ENCODE measurements around the gene IL23A.

Gene IL23A

GRCh38 chr12:56307221-56307965, 31.3 kb upstream of the IL23A start:
- DNase-seq: no peak
- no peak overlapping the region for H3K4me3 ChIP-seq (ENCODE audit: low read depth, low read length)
- no peaks in the 10 kb centered on the region for H3K27me3 ChIP-seq (ENCODE audit: insufficient read depth, low read depth, severe bottlenecking)
- peaks cover 56% of the 10 kb centered on the region for H3K36me3 ChIP-seq
- H3K9me3 ChIP-seq (ENCODE audit: severe bottlenecking): no peaks in the 10 kb centered on the region
- TF ChIP-seq, protein P1, sequence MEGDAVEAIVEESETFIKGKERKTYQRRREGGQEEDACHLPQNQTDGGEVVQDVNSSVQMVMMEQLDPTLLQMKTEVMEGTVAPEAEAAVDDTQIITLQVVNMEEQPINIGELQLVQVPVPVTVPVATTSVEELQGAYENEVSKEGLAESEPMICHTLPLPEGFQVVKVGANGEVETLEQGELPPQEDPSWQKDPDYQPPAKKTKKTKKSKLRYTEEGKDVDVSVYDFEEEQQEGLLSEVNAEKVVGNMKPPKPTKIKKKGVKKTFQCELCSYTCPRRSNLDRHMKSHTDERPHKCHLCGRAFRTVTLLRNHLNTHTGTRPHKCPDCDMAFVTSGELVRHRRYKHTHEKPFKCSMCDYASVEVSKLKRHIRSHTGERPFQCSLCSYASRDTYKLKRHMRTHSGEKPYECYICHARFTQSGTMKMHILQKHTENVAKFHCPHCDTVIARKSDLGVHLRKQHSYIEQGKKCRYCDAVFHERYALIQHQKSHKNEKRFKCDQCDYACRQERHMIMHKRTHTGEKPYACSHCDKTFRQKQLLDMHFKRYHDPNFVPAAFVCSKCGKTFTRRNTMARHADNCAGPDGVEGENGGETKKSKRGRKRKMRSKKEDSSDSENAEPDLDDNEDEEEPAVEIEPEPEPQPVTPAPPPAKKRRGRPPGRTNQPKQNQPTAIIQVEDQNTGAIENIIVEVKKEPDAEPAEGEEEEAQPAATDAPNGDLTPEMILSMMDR (IDR thresholded peaks at IDR 0.05; ENCODE audit: low read depth, low read length): no peak
- no peak overlapping the region for H3K27ac ChIP-seq

GRCh38 chr12:56308714-56309113, 30.0 kb upstream of the IL23A start:
- H3K27ac ChIP-seq: no peak overlapping the region
- H3K9me3 ChIP-seq (ENCODE audit: severe bottlenecking): no peaks in the 10 kb centered on the region
- TF ChIP-seq, protein P1 (IDR thresholded peaks at IDR 0.05; ENCODE audit: low read depth, low read length): no peak
- no peak for DNase-seq
- no peaks in the 10 kb centered on the region for H3K27me3 ChIP-seq (ENCODE audit: insufficient read depth, low read depth, severe bottlenecking)
- no peak overlapping the region for H3K4me3 ChIP-seq (ENCODE audit: low read depth, low read length)
- H3K36me3 ChIP-seq: peaks cover 65% of the 10 kb centered on the region

GRCh38 chr12:56311003-56311402, 27.7 kb upstream of the IL23A start:
- no peak overlapping the region for H3K4me3 ChIP-seq (ENCODE audit: low read depth, low read length)
- H3K27me3 ChIP-seq (ENCODE audit: insufficient read depth, low read depth, severe bottlenecking): no peaks in the 10 kb centered on the region
- TF ChIP-seq, protein P1 (IDR thresholded peaks at IDR 0.05; ENCODE audit: low read depth, low read length): no peak
- no peak overlapping the region for H3K27ac ChIP-seq
- H3K36me3 ChIP-seq: peaks cover 62% of the 10 kb centered on the region
- no peaks in the 10 kb centered on the region for H3K9me3 ChIP-seq (ENCODE audit: severe bottlenecking)
- DNase-seq: no peak

- Histone ChIP-seq H3K27ac (peak overlapping the region; percentile 79), H3K4me3 (ENCODE audit: low read depth, low read length) (peak overlapping the region; percentile 89), H3K36me3 (peaks cover 49% of the 10 kb centered on the region), H3K9me3 (ENCODE audit: severe bottlenecking) (no peaks in the 10 kb centered on the region), H3K27me3 (ENCODE audit: insufficient read depth, low read depth, severe bottlenecking) (no peaks in the 10 kb centered on the region)
- peak; percentile 10 for DNase-seq
- TF ChIP-seq, protein P1 (IDR thresholded peaks at IDR 0.05; ENCODE audit: low read depth, low read length): no peak
These were observed 23.4 kb upstream of the IL23A start for GRCh38 chr12:56315249-56315621.

DNA sequence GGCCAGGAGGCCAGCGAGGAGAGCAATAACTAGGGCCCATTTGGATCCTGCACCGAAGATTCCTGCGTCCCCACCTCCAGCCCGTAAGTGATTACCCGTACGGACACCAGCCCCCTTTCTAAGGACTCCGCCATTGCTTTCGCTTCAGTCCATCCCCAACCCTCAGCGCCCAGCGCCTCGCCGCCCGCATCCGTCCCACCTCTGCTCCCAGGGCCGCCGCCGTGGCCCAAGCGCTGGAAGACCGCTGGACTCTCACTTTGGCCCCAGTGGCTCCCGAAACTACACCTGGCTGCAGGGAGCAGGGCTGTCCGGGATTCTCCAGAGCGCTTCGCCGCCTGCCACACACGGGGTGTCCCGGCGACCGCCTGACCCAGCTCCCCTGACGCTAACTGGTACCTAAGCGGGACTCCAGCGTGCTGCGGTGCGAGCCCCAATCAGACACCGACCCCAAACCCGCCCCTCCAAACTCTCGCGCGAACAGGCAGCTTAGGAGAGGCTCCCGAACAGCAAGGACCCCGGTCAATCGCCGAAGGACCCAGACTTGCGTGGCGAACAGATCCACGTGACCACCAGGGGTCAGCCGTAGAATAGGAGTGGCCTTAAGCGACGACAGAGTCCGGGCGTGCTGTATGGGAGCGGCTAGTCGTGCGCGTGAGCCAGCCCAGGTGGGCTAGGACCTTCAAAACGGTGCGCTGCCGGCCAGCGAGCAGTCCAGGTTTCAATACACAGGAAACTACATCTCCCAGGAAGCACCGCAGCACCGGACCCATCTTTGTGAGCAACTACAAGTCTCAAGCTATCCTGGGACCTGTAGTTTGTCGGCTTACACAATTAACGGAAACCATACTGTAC, 22.8 kb upstream of the IL23A start, which contains the start of gene CNPY2:
Gene CNPY2 (minus strand): TSS at position 367 of the 852 bp plus-strand sequence. CDS start 771 bp downstream, outside the sequence.
- Histone ChIP-seq H3K27ac (peak within 1 kb of the TSS; percentile 79), H3K36me3 (peaks cover 45% of the 10 kb centered on the region)

More for the DNA sequence above, 22.8 kb upstream of the IL23A start, which contains the start of gene CNPY2:
- H3K4me3 ChIP-seq (ENCODE audit: low read depth, low read length): peak within 1 kb of the TSS; percentile 89
- peak; percentile 99 for DNase-seq
- H3K27me3 ChIP-seq (ENCODE audit: insufficient read depth, low read depth, severe bottlenecking): no peaks in the 10 kb centered on the region
- H3K9me3 ChIP-seq (ENCODE audit: severe bottlenecking): no peaks in the 10 kb centered on the region
- TF ChIP-seq, protein P1 (IDR thresholded peaks at IDR 0.05; ENCODE audit: low read depth, low read length): peak; percentile 41; the same call in 1 of the 2 replicates
